Measurements from ENCODE around the gene SEPHS1.

DNA sequence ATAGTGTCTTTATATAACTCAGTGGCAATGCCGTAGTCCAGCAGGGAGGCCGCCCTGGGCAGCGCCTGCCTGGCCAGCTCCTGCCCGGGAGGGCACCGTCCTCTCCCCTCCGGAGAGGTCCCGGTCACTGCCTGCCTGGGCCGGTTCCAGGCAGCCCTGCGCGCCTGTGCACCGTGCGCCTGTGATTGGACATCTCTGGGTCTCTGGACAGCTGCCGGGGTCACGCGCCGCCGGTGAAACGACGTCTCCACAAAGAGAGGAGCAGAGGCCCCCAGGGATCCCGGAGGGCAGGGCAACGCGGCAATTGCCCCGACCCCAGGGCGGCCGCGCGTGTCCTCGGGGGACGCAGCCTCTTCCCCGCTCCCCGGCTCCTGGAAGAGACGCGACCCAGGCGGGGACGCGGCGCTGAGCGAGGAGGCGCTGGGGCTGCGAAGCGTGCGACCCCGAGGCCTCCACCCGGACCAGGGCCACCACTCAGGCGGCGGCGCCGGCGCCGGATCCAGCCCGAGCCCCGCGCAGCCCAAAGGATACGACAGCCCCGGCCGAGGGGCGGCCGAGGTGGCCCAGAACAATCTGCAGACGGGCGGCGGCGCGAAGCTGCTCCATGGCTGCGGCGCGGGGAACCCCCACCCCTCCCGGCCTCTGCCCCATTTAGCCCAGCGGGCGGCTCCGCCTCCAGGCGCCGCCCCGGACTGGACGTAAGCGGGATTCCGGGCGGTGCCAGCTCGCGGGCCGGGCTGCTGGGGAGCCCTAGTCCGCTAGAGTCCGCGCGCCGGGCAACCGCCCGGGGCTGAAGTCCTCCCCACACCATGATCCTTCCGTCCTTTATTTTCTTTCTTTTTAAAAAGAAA is 48.4 kb downstream of the SEPHS1 start, which contains the start of gene PHYH:
- peak; percentile 74 to 95 for TF ChIP-seq POLR2A (IDR thresholded peaks at IDR 0.05)
- TF ChIP-seq, protein P1, sequence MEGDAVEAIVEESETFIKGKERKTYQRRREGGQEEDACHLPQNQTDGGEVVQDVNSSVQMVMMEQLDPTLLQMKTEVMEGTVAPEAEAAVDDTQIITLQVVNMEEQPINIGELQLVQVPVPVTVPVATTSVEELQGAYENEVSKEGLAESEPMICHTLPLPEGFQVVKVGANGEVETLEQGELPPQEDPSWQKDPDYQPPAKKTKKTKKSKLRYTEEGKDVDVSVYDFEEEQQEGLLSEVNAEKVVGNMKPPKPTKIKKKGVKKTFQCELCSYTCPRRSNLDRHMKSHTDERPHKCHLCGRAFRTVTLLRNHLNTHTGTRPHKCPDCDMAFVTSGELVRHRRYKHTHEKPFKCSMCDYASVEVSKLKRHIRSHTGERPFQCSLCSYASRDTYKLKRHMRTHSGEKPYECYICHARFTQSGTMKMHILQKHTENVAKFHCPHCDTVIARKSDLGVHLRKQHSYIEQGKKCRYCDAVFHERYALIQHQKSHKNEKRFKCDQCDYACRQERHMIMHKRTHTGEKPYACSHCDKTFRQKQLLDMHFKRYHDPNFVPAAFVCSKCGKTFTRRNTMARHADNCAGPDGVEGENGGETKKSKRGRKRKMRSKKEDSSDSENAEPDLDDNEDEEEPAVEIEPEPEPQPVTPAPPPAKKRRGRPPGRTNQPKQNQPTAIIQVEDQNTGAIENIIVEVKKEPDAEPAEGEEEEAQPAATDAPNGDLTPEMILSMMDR (IDR thresholded peaks at IDR 0.05): no peak

Measured in Peyer's patch (tissue), 4 donors.